K562 (cell line): Measurements from ENCODE around the gene FMOD. TPM values are rescaled to one million over a fixed set of nuclear protein-coding genes. Genes with fewer than 3 reads are reported as not detected.

Source experiments
- BDP1 ChIP-seq: IDR thresholded peaks from 3 replicates; pipeline ENCODE4 v1.6.1; 2011; ENCODE audit not compliant: insufficient read length, insufficient read depth
- ETS2 ChIP-seq: IDR thresholded peaks from 2 replicates; pipeline ENCODE4 v1.6.1; 2016; ENCODE audit warnings: borderline replicate concordance, missing genetic modification characterization, mild to moderate bottlenecking, moderate library complexity, missing compliant biosample characterization; ENCODE audit not compliant: poor library complexity, severe bottlenecking
- MBD2 ChIP-seq: sonication (generic); IDR thresholded peaks from 2 replicates; pipeline ENCODE4 v1.6.1; 2016; ENCODE audit warnings: low read depth, borderline replicate concordance
- MTA3 ChIP-seq: fragments of 450-650 bp; formaldehyde crosslinking; IDR thresholded peaks from 2 replicates; pipeline ENCODE4 v1.6.1; 2017; ENCODE audit warnings: mild to moderate bottlenecking, borderline replicate concordance
- SNIP1 ChIP-seq: fragments of 450-650 bp; IDR thresholded peaks from 2 replicates; pipeline ENCODE4 v1.7.1; 2017; ENCODE audit warnings: low read depth, mild to moderate bottlenecking
- SP2 ChIP-seq: IDR thresholded peaks from 2 replicates; pipeline ENCODE4 v1.6.1; 2011; ENCODE audit warnings: mild to moderate bottlenecking, low read depth, low read length, moderate library complexity; ENCODE audit not compliant: poor library complexity, severe bottlenecking; ENCODE audit errors: extremely low read depth
- YY1 ChIP-seq, 3 experiments: IDR thresholded peaks; 2 replicates each; pipeline ENCODE4 v1.6.1; 2011; ENCODE audit warnings: low read length in 2 of 3, mild to moderate bottlenecking in 2 of 3, moderate library complexity in 2 of 3, borderline replicate concordance in 1 of 3, control low read depth in 1 of 3, low read depth in 1 of 3; ENCODE audit not compliant: insufficient read depth in 3 of 3, insufficient replicate concordance in 2 of 3, control insufficient read depth in 1 of 3, insufficient read length in 1 of 3; ENCODE audit errors: extremely low read depth in 1 of 3
- ZKSCAN1 ChIP-seq: fragments of 150-350 bp; IDR thresholded peaks from 2 replicates; pipeline ENCODE4 v1.6.1; 2016; ENCODE audit warnings: low read depth, low read length
- ZNF121 ChIP-seq: sonication (generic); formaldehyde crosslinking; conservative IDR thresholded peaks from 2 replicates; pipeline ENCODE4 v1.8.0; 2022; ENCODE audit warnings: missing genetic modification reagents
- polyA plus RNA-seq, 8 experiments: library from polyadenylated mRNA; depleted of rRNA in 4 of 8; stranded (reverse) in 5 of 8; unstranded in 3 of 8; fragments of >200 nt; fragmentation: Nextera tagmentation in 2 of 8; fragmentation: Illumina TruSeq in 1 of 8; extraction: Ambion mirVana in 2 of 8; extraction: Trizol in 1 of 8; gene quantifications; 2 replicates each; pipeline versions ENCODE4 v1.2.1 to v1.2.3, GENCODE V29; 2011 to 2014; ENCODE audit warnings: inconsistent platforms in 1 of 8, missing spikeins in 1 of 8
- total RNA-seq, 7 experiments: library from RNA; depleted of rRNA in 6 of 7; stranded (reverse); fragments of >200 nt in 6 of 7; fragmentation: Illumina TruSeq in 2 of 7; extraction: Trizol in 2 of 7; gene quantifications; 2 replicates each; pipeline versions ENCODE4 v1.2.1 to v1.2.3, GENCODE V29; 2011 to 2021; ENCODE audit warnings: low replicate concordance in 1 of 7
- TF ChIP-seq, protein P1 (sequence below): fragments of 250-450 bp; sonication (Bioruptor Pico); IDR thresholded peaks from 2 replicates; pipeline ENCODE4 v1.8.0; 2021; ENCODE audit warnings: borderline replicate concordance, mild to moderate bottlenecking, moderate library complexity; ENCODE audit not compliant: poor library complexity, severe bottlenecking
- TF ChIP-seq, protein P2 (sequence below): fragments of 250-450 bp; sonication (Bioruptor Pico); IDR thresholded peaks from 2 replicates; pipeline ENCODE4 v1.4.0; 2020; ENCODE audit warnings: mild to moderate bottlenecking, moderate library complexity
- TF ChIP-seq, protein P3 (sequence below): fragments of 450-650 bp; formaldehyde crosslinking; IDR thresholded peaks from 2 replicates; pipeline ENCODE4 v1.4.0; 2020; ENCODE audit warnings: mild to moderate bottlenecking, moderate library complexity
- TF ChIP-seq, protein P4 (sequence below): fragments of 250-450 bp; sonication (Bioruptor Pico); IDR thresholded peaks from 2 replicates; pipeline ENCODE4 v1.5.0; 2022; ENCODE audit warnings: mild to moderate bottlenecking

The FMOD gene
- total and polyA plus RNA-seq, 9 of the 15 experiments (the other 6 are each of a cell fraction or from before 2014, with no cell fraction given) = 0.03 to 0.13 (median 0.03) TPM; not detected in 6

DNA sequence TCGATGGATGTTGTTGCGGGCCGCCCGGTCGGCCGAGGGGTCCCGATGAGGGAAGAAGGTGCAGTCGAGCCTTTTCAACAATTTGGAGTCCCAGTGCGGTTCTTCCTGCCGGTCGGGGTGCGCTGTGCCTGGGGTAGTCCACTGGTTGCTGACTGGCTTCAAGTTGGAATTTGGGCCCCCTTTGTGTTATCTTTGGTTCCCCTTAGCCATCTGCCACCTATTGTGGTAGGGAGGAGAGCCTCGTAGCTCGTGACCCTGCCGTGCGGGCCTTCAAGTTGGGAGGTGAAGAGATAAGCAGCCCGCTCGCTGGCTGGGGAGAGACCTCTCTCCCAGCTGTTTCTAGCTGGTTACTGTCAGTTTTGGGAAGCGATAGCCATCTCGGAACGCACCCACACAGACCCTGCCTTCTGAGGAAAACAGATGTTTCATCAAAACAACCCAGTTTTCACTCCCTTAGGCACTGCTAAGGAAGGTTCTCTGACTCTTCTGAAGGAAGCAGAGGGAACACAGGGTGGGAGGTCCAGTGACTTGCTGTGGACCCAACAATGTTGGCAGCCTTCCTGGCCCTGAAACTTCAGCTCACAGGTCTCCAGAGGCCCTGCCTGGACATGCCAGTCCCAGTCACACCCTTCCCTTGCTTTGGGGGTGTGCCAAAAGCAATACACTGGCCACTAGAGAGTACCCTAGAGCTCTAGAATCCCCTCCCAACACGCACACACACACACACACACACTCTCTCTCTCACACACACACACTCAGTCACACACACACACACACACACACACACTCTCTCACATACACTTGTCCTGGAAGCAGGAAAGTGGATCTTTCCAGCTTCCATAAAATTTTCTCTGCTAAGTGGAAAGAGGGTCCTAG lies 44.6 kb downstream of the FMOD start (continued):
- TF ChIP-seq SP2 (no peak), ZNF121 (no peak), MBD2 (peak; percentile 68), ZKSCAN1 (peak; percentile 58), SNIP1 (no peak), MTA3 (peak; percentile 87; the same call in 1 of the 2 replicates), ETS2 (tag) (no peak), BDP1 (no peak), YY1 (IDR thresholded peaks at IDR 0.05; ENCODE audit: borderline replicate concordance in 1 of 3, control insufficient read depth in 1 of 3, extremely low read depth in 1 of 3, insufficient read depth in 3 of 3, insufficient read length in 1 of 3, insufficient replicate concordance in 2 of 3, low read depth in 1 of 3, low read length in 2 of 3) (peak in 1 of 3 experiments; percentile 13)
- TF ChIP-seq, protein P1, sequence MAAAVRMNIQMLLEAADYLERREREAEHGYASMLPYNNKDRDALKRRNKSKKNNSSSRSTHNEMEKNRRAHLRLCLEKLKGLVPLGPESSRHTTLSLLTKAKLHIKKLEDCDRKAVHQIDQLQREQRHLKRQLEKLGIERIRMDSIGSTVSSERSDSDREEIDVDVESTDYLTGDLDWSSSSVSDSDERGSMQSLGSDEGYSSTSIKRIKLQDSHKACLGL = no peak
- TF ChIP-seq, protein P2, sequence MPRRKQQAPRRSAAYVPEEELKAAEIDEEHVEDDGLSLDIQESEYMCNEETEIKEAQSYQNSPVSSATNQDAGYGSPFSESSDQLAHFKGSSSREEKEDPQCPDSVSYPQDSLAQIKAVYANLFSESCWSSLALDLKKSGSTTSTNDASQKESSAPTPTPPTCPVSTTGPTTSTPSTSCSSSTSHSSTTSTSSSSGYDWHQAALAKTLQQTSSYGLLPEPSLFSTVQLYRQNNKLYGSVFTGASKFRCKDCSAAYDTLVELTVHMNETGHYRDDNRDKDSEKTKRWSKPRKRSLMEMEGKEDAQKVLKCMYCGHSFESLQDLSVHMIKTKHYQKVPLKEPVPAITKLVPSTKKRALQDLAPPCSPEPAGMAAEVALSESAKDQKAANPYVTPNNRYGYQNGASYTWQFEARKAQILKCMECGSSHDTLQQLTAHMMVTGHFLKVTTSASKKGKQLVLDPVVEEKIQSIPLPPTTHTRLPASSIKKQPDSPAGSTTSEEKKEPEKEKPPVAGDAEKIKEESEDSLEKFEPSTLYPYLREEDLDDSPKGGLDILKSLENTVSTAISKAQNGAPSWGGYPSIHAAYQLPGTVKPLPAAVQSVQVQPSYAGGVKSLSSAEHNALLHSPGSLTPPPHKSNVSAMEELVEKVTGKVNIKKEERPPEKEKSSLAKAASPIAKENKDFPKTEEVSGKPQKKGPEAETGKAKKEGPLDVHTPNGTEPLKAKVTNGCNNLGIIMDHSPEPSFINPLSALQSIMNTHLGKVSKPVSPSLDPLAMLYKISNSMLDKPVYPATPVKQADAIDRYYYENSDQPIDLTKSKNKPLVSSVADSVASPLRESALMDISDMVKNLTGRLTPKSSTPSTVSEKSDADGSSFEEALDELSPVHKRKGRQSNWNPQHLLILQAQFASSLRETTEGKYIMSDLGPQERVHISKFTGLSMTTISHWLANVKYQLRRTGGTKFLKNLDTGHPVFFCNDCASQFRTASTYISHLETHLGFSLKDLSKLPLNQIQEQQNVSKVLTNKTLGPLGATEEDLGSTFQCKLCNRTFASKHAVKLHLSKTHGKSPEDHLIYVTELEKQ (CRISPR knock-in tag) = no peak
- TF ChIP-seq, protein P3, sequence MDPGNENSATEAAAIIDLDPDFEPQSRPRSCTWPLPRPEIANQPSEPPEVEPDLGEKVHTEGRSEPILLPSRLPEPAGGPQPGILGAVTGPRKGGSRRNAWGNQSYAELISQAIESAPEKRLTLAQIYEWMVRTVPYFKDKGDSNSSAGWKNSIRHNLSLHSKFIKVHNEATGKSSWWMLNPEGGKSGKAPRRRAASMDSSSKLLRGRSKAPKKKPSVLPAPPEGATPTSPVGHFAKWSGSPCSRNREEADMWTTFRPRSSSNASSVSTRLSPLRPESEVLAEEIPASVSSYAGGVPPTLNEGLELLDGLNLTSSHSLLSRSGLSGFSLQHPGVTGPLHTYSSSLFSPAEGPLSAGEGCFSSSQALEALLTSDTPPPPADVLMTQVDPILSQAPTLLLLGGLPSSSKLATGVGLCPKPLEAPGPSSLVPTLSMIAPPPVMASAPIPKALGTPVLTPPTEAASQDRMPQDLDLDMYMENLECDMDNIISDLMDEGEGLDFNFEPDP = no peak
- TF ChIP-seq, protein P4, sequence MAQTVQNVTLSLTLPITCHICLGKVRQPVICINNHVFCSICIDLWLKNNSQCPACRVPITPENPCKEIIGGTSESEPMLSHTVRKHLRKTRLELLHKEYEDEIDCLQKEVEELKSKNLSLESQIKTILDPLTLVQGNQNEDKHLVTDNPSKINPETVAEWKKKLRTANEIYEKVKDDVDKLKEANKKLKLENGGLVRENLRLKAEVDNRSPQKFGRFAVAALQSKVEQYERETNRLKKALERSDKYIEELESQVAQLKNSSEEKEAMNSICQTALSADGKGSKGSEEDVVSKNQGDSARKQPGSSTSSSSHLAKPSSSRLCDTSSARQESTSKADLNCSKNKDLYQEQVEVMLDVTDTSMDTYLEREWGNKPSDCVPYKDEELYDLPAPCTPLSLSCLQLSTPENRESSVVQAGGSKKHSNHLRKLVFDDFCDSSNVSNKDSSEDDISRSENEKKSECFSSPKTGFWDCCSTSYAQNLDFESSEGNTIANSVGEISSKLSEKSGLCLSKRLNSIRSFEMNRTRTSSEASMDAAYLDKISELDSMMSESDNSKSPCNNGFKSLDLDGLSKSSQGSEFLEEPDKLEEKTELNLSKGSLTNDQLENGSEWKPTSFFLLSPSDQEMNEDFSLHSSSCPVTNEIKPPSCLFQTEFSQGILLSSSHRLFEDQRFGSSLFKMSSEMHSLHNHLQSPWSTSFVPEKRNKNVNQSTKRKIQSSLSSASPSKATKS (CRISPR knock-in tag) = no peak
